Panc1 (cell line): Measurements from ENCODE around the gene STAT3. TPM values are rescaled to one million over a fixed set of nuclear protein-coding genes. Genes with fewer than 3 reads are reported as not detected.

Experiments
- ATAC-seq: fragments of 200-7000 bp; cut with Tn5 transposase; 2 replicates; pipeline ENCODE4 v1.9.1; 2020; ENCODE audit warnings: mild to moderate bottlenecking, moderate library complexity
- BruUV-seq: library from RNA; stranded (reverse); fragments of 400-500 nt; replicated peaks from 2 replicates; lab custom pipeline; 2021; lab: Mats Ljungman, UMichigan
- CTCF ChIA-PET: fragments of 300-600 bp; sonication (Branson Sonifier 250); formaldehyde crosslinking; loops from one replicate; lab custom pipeline; 2022; ENCODE audit warnings: antibody characterized with exemption; lab: Charles Lee
- POLR2A ChIA-PET: fragments of 300-600 bp; sonication (Branson Sonifier 250); formaldehyde crosslinking; loops from one replicate; lab custom pipeline; 2022; ENCODE audit warnings: antibody characterized with exemption; lab: Charles Lee
- DNase-seq: peaks from one replicate; pipeline ENCODE4 v3.0.0-alpha.2; 2010; ENCODE audit warnings: low read depth, low spot score
- H3K27ac ChIP-seq: 2 replicates; pipeline ENCODE4 v1.5.1; 2011; ENCODE audit warnings: mild to moderate bottlenecking, low read length, inconsistent platforms
- H3K27me3 ChIP-seq: fragments of 200-500 bp; sonication (Bioruptor generic); 2 replicates; pipeline ENCODE4 v1.6.0; 2014; ENCODE audit warnings: low read length, inconsistent platforms; ENCODE audit not compliant: control insufficient read depth, insufficient read depth
- H3K36me3 ChIP-seq: fragments of 200-500 bp; sonication (Bioruptor generic); 2 replicates; pipeline ENCODE4 v1.5.1; 2014; ENCODE audit warnings: inconsistent platforms, mild to moderate bottlenecking, low read length, moderate library complexity; ENCODE audit not compliant: control insufficient read depth, insufficient read depth
- H3K4me1 ChIP-seq: 2 replicates; pipeline ENCODE4 v1.5.1; 2011; ENCODE audit warnings: inconsistent platforms, mild to moderate bottlenecking, low read length, moderate library complexity; ENCODE audit not compliant: control insufficient read depth, insufficient read depth
- H3K4me3 ChIP-seq, 2 experiments: 2 replicates each; pipeline ENCODE4 v1.5.1; 2011 to 2012; ENCODE audit warnings: low read depth in 2 of 2, low read length in 2 of 2, mild to moderate bottlenecking in 2 of 2, inconsistent platforms in 1 of 2, moderate library complexity in 1 of 2
- H3K9me3 ChIP-seq: fragments of 200-500 bp; sonication (Bioruptor generic); 2 replicates; pipeline ENCODE4 v1.5.1; 2014; ENCODE audit warnings: low read depth, mild to moderate bottlenecking, inconsistent platforms, low read length, moderate library complexity; ENCODE audit not compliant: control insufficient read depth, insufficient read depth
- POLR2AphosphoS5 ChIP-seq: IDR thresholded peaks from 2 replicates; pipeline ENCODE4 v1.6.1; 2012; ENCODE audit warnings: mild to moderate bottlenecking, low read depth, low read length, moderate library complexity
- REST ChIP-seq, 2 experiments: IDR thresholded peaks; 2 replicates each; pipeline ENCODE4 v1.6.1; 2011 to 2012; ENCODE audit warnings: low read depth in 2 of 2, control low read depth in 1 of 2, low read length in 1 of 2, mild to moderate bottlenecking in 1 of 2, moderate library complexity in 1 of 2; ENCODE audit not compliant: insufficient read depth in 1 of 2
- SIN3A ChIP-seq: IDR thresholded peaks from 2 replicates; pipeline ENCODE4 v1.6.1; 2012; ENCODE audit warnings: low read depth, mild to moderate bottlenecking, low read length, moderate library complexity, borderline replicate concordance; ENCODE audit not compliant: insufficient read depth
- TCF7L2 ChIP-seq: IDR thresholded peaks from 2 replicates; pipeline ENCODE4 v1.6.1; 2011; ENCODE audit warnings: mild to moderate bottlenecking, low read depth, low read length, inconsistent platforms
- in situ Hi-C: cut with HindIII; loops from 2 replicates; pipeline ENCODE4 v1.10.0; 2016; ENCODE audit warnings: low sequenced_read_pairs, low pct_unique_long_range_greater_than_20kb
- intact Hi-C: fragments of 100-400 bp; cut with micrococcal nuclease; formaldehyde crosslinking; loops from one replicate; pipeline ENCODE4 v1.10.0; 2022; ENCODE audit not compliant: unreplicated experiment
- total RNA-seq: library from RNA; stranded (reverse); gene quantifications from one replicate; pipeline ENCODE4 v1.2.1, GENCODE V29; 2021; ENCODE audit not compliant: unreplicated experiment
- TF ChIP-seq, protein P1 (sequence below): fragments of 450-650 bp; IDR thresholded peaks from 2 replicates; pipeline ENCODE4 v1.5.1; 2017; ENCODE audit warnings: mild to moderate bottlenecking

STAT3 gene
- total RNA-seq, 1 experiment from 2014 or later, result 287 TPM

- Histone ChIP-seq H3K4me3 (no peak overlapping the region), H3K4me1 (peaks cover 8% of the 10 kb centered on the region), H3K9me3 (no peaks in the 10 kb centered on the region), H3K36me3 (peaks cover 8% of the 10 kb centered on the region; the same call in 1 of the 2 replicates), H3K27me3 (no peaks in the 10 kb centered on the region), H3K27ac (peak overlapping the region; percentile 53)
- DNase-seq, result no peak
- no TSS peak for BruUV-seq
- no peak for ATAC-seq
- TF ChIP-seq POLR2AphosphoS5 (no peak), TCF7L2 (no peak), REST (IDR thresholded peaks at IDR 0.05; ENCODE audit: insufficient read depth in 1 of 2, low read depth in 2 of 2, low read length in 1 of 2) (no peak), SIN3A (no peak)
- TF ChIP-seq, protein P1, sequence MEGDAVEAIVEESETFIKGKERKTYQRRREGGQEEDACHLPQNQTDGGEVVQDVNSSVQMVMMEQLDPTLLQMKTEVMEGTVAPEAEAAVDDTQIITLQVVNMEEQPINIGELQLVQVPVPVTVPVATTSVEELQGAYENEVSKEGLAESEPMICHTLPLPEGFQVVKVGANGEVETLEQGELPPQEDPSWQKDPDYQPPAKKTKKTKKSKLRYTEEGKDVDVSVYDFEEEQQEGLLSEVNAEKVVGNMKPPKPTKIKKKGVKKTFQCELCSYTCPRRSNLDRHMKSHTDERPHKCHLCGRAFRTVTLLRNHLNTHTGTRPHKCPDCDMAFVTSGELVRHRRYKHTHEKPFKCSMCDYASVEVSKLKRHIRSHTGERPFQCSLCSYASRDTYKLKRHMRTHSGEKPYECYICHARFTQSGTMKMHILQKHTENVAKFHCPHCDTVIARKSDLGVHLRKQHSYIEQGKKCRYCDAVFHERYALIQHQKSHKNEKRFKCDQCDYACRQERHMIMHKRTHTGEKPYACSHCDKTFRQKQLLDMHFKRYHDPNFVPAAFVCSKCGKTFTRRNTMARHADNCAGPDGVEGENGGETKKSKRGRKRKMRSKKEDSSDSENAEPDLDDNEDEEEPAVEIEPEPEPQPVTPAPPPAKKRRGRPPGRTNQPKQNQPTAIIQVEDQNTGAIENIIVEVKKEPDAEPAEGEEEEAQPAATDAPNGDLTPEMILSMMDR, result no peak
- intact Hi-C loops (no loop called here), in situ Hi-C loops (no loop called here)
- CTCF ChIA-PET, result no interaction called here
- POLR2A ChIA-PET, result no interaction called here
These were observed 40.1 kb downstream of the STAT3 start for GRCh38 chr17:42348104-42348503.

GRCh38 chr17:42347606-42348005 lies 40.6 kb downstream of the STAT3 start:
- intact Hi-C loops, result no loop called here
- BruUV-seq, result no TSS peak
- H3K9me3 ChIP-seq, result no peaks in the 10 kb centered on the region
- DNase-seq (no peak), ATAC-seq (peak; percentile 54; the same call in 1 of the 2 replicates)
- POLR2A ChIA-PET, result no interaction called here
- H3K4me3 ChIP-seq, result no peak overlapping the region
- in situ Hi-C loops, result no loop called here
- H3K4me1 ChIP-seq, result peaks cover 9% of the 10 kb centered on the region
- CTCF ChIA-PET, result no interaction called here
- H3K27ac ChIP-seq, result peak overlapping the region; percentile 53
- TF ChIP-seq SIN3A (no peak), POLR2AphosphoS5 (no peak), REST (IDR thresholded peaks at IDR 0.05; ENCODE audit: insufficient read depth in 1 of 2, low read depth in 2 of 2, low read length in 1 of 2) (no peak), TCF7L2 (no peak)
- TF ChIP-seq, protein P1, result no peak
- no peaks in the 10 kb centered on the region for H3K27me3 ChIP-seq
- peaks cover 8% of the 10 kb centered on the region; the same call in 1 of the 2 replicates for H3K36me3 ChIP-seq
